ELR (cell line): ENCODE data around the gene BATF2.
"Not testable (repeated sequence)": the region's sequence is repeated elsewhere in the genome, so short reads cannot be mapped to it uniquely, and the experiment has no call there.

ENCODE experiments used
- DNase-seq: peaks from one replicate; pipeline ENCODE4 v3.0.0-alpha.2; 2015; ENCODE audit warnings: low read depth

Gene BATF2

GRCh38 chr11:65013130-65013887, 16.5 kb upstream of the BATF2 start:
- peak; percentile 91 for DNase-seq

GRCh38 chr11:65008873-65009272, 12.1 kb upstream of the BATF2 start:
- DNase-seq, result no peak

- DNase-seq, result no peak
Observed at GRCh38 chr11:65008016-65008415, 11.2 kb upstream of the BATF2 start.

GRCh38 chr11:65003968-65004367, 7.2 kb upstream of the BATF2 start:
- not testable (repeated sequence) for DNase-seq

GRCh38 chr11:65003282-65003681, 6.5 kb upstream of the BATF2 start:
- DNase-seq, result peak; percentile 36

GRCh38 chr11:65002706-65003105, 5.9 kb upstream of the BATF2 start:
- no peak for DNase-seq

GRCh38 chr11:64999478-64999877, 2.7 kb upstream of the BATF2 start:
- DNase-seq, result no peak

- DNase-seq, result no peak
Observed at GRCh38 chr11:64998690-64999431, 2.1 kb upstream of the BATF2 start.

- no peak for DNase-seq
Observed at GRCh38 chr11:64998141-64998540, 1.4 kb upstream of the BATF2 start.

GRCh38 chr11:64996327-64996709, 453 bp downstream of the BATF2 start:
- DNase-seq, result no peak

- DNase-seq, result no peak
Observed at GRCh38 chr11:64994318-64994717, 2.5 kb downstream of the BATF2 start.

GRCh38 chr11:64990222-64990923, 6.4 kb downstream of the BATF2 start:
- DNase-seq, result peak; percentile 39

- no peak for DNase-seq
Observed at GRCh38 chr11:64989416-64989815, 7.4 kb downstream of the BATF2 start.

- DNase-seq, result no peak
Observed at GRCh38 chr11:64987998-64988854, 8.5 kb downstream of the BATF2 start.

GRCh38 chr11:64983339-64983738, 13.4 kb downstream of the BATF2 start:
- DNase-seq, result not testable (repeated sequence)

GRCh38 chr11:64976651-64977050, 20.1 kb downstream of the BATF2 start:
- DNase-seq, result no peak

GRCh38 chr11:64974124-64974523, 22.6 kb downstream of the BATF2 start:
- no peak for DNase-seq

GRCh38 chr11:64971421-64972233, 25.1 kb downstream of the BATF2 start, which contains the start of gene MAJIN:
TSS of gene MAJIN (minus strand) at chr11:64972108. CDS start at chr11:64959405, 12,703 bp downstream.
- DNase-seq, result no peak

- no peak for DNase-seq
Observed at GRCh38 chr11:64970731-64971151, 26.0 kb downstream of the BATF2 start.

GRCh38 chr11:64969209-64969608, 27.6 kb downstream of the BATF2 start:
- peak; percentile 86 for DNase-seq

GRCh38 chr11:64967375-64967774, 29.4 kb downstream of the BATF2 start:
- DNase-seq, result no peak
